Panc1 (cell line): ENCODE measurements around the gene PLIN5.

Source experiments
- SIN3A ChIP-seq: IDR thresholded peaks from 2 replicates; pipeline ENCODE4 v1.6.1; 2012; ENCODE audit warnings: low read depth, mild to moderate bottlenecking, low read length, moderate library complexity, borderline replicate concordance; ENCODE audit not compliant: insufficient read depth
- TF ChIP-seq, protein P1 (sequence below): fragments of 450-650 bp; IDR thresholded peaks from 2 replicates; pipeline ENCODE4 v1.5.1; 2017; ENCODE audit warnings: mild to moderate bottlenecking
- TF ChIP-seq, protein P2 (sequence below), 2 experiments: IDR thresholded peaks; 2 replicates each; pipeline ENCODE4 v1.6.1; 2011 to 2012; ENCODE audit warnings: low read depth in 2 of 2, control low read depth in 1 of 2, low read length in 1 of 2, mild to moderate bottlenecking in 1 of 2, moderate library complexity in 1 of 2; ENCODE audit not compliant: insufficient read depth in 1 of 2

DNA sequence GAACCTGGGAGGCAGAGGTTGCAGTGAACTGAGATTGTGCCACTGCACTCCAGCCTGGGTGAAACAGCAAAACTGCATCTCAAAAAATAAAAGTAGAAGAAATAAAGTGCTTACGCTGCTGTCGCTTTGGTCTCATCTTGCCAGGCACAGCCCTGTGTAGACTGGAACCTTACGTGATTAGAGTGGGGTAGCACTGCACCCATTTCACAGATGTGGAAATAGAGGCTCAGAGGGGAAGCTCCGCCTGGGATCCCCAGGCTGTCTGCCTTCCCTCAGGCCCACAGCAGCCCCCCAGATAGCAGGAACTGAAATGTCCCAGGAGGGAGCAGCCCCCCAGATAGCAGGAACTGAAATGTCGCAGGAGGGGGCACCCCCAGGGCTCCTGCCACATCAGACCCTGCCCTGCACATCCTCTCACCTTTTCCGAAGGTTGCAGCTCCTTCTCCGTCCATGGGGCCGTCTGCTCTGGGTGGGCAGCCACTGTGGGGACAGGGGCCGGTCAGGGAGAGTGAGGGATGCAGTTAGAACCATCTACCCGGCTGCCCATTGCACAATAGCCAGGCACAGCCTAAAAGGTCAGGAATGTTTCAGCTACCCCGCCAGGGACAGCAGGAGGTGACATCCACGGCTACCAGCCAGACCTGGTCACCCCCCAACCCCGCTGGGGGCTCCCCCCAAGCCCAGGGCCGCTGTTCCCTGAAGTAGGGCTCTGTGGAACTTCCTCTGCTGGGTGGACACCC lies 18.7 kb downstream of the PLIN5 start:
- TF ChIP-seq, protein P1, sequence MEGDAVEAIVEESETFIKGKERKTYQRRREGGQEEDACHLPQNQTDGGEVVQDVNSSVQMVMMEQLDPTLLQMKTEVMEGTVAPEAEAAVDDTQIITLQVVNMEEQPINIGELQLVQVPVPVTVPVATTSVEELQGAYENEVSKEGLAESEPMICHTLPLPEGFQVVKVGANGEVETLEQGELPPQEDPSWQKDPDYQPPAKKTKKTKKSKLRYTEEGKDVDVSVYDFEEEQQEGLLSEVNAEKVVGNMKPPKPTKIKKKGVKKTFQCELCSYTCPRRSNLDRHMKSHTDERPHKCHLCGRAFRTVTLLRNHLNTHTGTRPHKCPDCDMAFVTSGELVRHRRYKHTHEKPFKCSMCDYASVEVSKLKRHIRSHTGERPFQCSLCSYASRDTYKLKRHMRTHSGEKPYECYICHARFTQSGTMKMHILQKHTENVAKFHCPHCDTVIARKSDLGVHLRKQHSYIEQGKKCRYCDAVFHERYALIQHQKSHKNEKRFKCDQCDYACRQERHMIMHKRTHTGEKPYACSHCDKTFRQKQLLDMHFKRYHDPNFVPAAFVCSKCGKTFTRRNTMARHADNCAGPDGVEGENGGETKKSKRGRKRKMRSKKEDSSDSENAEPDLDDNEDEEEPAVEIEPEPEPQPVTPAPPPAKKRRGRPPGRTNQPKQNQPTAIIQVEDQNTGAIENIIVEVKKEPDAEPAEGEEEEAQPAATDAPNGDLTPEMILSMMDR: no peak
- TF ChIP-seq, protein P2, sequence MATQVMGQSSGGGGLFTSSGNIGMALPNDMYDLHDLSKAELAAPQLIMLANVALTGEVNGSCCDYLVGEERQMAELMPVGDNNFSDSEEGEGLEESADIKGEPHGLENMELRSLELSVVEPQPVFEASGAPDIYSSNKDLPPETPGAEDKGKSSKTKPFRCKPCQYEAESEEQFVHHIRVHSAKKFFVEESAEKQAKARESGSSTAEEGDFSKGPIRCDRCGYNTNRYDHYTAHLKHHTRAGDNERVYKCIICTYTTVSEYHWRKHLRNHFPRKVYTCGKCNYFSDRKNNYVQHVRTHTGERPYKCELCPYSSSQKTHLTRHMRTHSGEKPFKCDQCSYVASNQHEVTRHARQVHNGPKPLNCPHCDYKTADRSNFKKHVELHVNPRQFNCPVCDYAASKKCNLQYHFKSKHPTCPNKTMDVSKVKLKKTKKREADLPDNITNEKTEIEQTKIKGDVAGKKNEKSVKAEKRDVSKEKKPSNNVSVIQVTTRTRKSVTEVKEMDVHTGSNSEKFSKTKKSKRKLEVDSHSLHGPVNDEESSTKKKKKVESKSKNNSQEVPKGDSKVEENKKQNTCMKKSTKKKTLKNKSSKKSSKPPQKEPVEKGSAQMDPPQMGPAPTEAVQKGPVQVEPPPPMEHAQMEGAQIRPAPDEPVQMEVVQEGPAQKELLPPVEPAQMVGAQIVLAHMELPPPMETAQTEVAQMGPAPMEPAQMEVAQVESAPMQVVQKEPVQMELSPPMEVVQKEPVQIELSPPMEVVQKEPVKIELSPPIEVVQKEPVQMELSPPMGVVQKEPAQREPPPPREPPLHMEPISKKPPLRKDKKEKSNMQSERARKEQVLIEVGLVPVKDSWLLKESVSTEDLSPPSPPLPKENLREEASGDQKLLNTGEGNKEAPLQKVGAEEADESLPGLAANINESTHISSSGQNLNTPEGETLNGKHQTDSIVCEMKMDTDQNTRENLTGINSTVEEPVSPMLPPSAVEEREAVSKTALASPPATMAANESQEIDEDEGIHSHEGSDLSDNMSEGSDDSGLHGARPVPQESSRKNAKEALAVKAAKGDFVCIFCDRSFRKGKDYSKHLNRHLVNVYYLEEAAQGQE (IDR thresholded peaks at IDR 0.05; ENCODE audit: insufficient read depth in 1 of 2, low read depth in 2 of 2, low read length in 1 of 2): no peak
- no peak for TF ChIP-seq SIN3A
